ENCODE results near the gene TSPOAP1.

Gene TSPOAP1

DNA sequence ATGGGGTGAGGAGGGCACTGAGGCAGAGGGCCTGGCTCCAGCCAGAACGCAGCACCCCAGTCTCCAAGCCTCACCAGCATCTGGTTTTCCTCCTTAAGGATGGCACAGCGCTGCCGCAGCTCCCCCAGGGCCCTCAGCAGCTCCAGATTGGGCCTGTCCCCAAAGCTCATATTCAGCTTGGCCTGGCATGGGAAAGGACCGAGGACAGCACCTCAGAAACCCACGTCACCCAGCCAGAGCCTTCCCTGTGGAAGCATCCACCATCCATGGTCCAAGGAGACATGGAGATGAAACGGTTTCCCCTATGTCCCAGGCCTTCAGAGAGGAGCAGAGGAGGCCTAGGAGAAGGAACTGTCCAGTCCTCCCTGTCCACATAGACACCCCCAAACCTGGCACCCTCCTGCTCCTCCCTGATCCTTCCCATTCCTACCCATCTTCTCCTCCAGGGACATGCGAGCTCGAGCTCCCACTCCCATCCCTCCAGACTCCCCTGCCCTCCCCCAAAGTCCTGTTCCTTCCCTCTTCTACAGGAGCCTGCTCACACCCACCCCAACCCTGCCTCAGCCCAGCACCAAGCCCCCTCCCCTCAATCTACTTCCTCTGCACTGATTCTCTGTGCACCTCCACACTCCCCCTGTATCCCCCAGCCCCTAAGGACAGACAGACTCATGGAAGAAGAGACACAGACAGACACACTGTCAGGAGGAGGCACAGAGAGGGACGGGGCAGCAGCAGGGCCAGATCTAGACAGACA, 1.8 kb downstream of the TSPOAP1 start:
- H3K4me3 ChIP-seq (ENCODE audit: low read depth, low read length): no peak overlapping the region
- DNase-seq (ENCODE audit: low read depth): no peak
- TF ChIP-seq, protein P1, sequence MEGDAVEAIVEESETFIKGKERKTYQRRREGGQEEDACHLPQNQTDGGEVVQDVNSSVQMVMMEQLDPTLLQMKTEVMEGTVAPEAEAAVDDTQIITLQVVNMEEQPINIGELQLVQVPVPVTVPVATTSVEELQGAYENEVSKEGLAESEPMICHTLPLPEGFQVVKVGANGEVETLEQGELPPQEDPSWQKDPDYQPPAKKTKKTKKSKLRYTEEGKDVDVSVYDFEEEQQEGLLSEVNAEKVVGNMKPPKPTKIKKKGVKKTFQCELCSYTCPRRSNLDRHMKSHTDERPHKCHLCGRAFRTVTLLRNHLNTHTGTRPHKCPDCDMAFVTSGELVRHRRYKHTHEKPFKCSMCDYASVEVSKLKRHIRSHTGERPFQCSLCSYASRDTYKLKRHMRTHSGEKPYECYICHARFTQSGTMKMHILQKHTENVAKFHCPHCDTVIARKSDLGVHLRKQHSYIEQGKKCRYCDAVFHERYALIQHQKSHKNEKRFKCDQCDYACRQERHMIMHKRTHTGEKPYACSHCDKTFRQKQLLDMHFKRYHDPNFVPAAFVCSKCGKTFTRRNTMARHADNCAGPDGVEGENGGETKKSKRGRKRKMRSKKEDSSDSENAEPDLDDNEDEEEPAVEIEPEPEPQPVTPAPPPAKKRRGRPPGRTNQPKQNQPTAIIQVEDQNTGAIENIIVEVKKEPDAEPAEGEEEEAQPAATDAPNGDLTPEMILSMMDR (conservative IDR thresholded peaks at IDR 0.05; ENCODE audit: low read depth, low read length): no peak

GRCh38 chr17:58325976-58326468, 2.6 kb downstream of the TSPOAP1 start:
- no peak overlapping the region for H3K4me3 ChIP-seq (ENCODE audit: low read depth, low read length)
- no peak for DNase-seq (ENCODE audit: low read depth)
- TF ChIP-seq, protein P1 (conservative IDR thresholded peaks at IDR 0.05; ENCODE audit: low read depth, low read length): no peak

DNA sequence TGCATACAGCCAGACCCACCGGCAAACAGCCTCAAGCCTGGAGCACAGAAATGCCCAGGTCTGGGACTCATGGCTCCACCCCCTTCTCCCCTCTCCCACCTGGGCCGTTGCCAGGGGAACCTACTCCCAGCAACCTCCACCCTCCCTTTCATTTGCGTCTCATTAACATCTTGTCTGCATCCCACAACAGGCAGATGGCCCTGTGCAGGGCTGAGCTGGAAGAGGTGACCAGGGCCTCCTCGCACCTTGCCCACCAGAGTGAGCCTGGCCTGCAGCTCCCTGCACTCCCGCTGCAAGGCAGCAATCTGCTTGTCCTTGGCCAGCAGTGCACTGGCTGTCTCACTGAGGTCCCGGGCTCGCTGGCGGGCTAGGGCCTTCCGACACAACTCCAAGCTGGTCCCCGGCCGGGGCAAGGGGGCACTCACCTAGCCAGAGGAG, 3.3 kb downstream of the TSPOAP1 start:
- TF ChIP-seq, protein P1 (conservative IDR thresholded peaks at IDR 0.05; ENCODE audit: low read depth, low read length): no peak
- DNase-seq (ENCODE audit: low read depth): no peak
- no peak overlapping the region for H3K4me3 ChIP-seq (ENCODE audit: low read depth, low read length)

DNA sequence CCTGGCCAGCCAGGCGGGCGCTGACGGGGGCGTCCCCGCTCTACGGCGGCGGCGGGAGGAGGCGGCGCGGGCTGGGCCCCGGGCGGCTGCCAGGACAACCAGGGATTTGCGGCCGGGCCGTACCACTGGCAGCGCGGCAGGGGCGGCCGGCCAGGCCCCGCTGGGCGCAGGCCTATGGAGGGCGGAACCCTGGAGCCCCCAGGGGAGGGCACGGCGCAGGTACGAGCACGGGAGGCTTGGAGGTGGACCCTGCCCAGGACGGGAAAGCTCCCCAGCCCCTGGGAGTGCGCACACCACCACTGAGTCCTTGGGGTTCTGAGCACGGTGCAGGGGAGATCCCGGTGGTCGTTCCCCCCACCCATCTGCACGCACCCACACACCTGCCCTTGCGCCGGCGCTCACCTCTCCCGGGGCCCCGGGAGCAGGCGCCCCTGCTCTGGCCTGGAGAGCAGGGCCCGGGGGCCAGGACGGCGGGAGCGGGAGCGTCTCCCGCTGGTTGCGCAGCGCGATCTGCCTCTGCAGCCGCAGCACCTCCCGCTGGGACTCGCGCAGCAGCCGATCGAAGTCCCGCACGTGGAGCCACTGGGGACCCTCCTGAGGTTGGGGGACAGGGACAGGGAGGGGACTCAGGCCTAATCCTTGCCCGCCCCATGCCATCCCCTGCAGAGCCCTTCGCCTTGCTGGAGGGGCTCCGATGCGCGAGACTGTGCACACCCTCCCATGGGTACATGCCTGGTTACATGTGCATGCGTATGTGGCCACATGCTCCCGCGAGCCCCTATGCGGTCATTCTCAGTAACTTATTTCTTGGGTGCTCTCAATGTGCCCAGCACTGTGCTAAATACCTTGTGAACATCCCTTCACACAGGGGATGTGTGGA, 3.9 kb downstream of the TSPOAP1 start:
- TF ChIP-seq, protein P1 (conservative IDR thresholded peaks at IDR 0.05; ENCODE audit: low read depth, low read length): no peak
- peak overlapping the region; percentile 42 for H3K4me3 ChIP-seq (ENCODE audit: low read depth, low read length)
- no peak for DNase-seq (ENCODE audit: low read depth)

DNA sequence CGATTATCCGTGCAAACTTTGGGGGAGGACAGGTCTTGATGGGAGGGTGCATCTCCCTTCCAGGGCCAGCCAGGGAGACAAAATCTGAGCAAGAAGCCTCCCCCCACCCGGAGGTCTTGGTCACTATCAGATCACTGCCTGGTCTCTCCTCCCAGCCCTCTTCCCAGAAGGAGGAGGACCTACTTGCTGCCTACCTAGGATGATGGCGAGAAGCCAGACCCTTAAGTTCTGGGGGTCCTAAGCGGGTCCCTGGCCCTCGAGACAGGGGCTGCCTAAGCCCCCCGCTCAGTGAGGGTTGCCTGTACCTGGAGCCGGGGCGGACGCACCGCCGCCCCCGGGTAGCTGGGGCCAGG, 4.6 kb downstream of the TSPOAP1 start:
- TF ChIP-seq, protein P1 (conservative IDR thresholded peaks at IDR 0.05; ENCODE audit: low read depth, low read length): no peak
- DNase-seq (ENCODE audit: low read depth): no peak
- H3K4me3 ChIP-seq (ENCODE audit: low read depth, low read length): no peak overlapping the region

- no peak overlapping the region for H3K4me3 ChIP-seq (ENCODE audit: low read depth, low read length)
- no peak for DNase-seq (ENCODE audit: low read depth)
- TF ChIP-seq, protein P1 (conservative IDR thresholded peaks at IDR 0.05; ENCODE audit: low read depth, low read length): no peak
Observed at GRCh38 chr17:58323366-58324055, 5.1 kb downstream of the TSPOAP1 start.
